Measurements from ENCODE around the gene CCDC183.

- TF ChIP-seq CTCF (conservative IDR thresholded peaks at IDR 0.05; ENCODE audit: low read length) (no peak), EZH2phosphoT487 (IDR thresholded peaks at IDR 0.05; ENCODE audit: borderline replicate concordance) (no peak)
These were observed 41.2 kb downstream of the CCDC183 start for GRCh38 chr9:136837146-136837855.
